ENCODE measurements around the gene SLC2A6.

The SLC2A6 gene

GRCh38 chr9:133478851-133479711 lies at the start of gene SLC2A6:
Gene SLC2A6, minus strand, starts transcription at chr9:133479099. Its CDS starts 40 bp downstream, at chr9:133479059.
- Histone ChIP-seq H3K9me3 (ENCODE audit: control insufficient read depth, low read length) (no peaks in the 10 kb centered on the region), H3K36me3 (ENCODE audit: control insufficient read depth, insufficient read depth, low read length) (no peaks in the 10 kb centered on the region), H3K4me3 (ENCODE audit: low read length) (peak within 1 kb of the TSS; percentile 31), H3K27me3 (ENCODE audit: control insufficient read depth, insufficient read depth, low read length) (peaks cover 2% of the 10 kb centered on the region), H3K9ac (ENCODE audit: low read length) (peak within 1 kb of the TSS; percentile 43), H3K4me1 (ENCODE audit: control insufficient read depth, insufficient read depth, low read length) (peaks cover 17% of the 10 kb centered on the region)

- Histone ChIP-seq H3K4me3 (ENCODE audit: low read length) (no peak overlapping the region), H3K4me1 (ENCODE audit: control insufficient read depth, insufficient read depth, low read length) (peaks cover 4% of the 10 kb centered on the region), H3K9ac (ENCODE audit: low read length) (no peak overlapping the region)
These were observed 49.3 kb upstream of the SLC2A6 start for GRCh38 chr9:133528001-133528875.

DNA sequence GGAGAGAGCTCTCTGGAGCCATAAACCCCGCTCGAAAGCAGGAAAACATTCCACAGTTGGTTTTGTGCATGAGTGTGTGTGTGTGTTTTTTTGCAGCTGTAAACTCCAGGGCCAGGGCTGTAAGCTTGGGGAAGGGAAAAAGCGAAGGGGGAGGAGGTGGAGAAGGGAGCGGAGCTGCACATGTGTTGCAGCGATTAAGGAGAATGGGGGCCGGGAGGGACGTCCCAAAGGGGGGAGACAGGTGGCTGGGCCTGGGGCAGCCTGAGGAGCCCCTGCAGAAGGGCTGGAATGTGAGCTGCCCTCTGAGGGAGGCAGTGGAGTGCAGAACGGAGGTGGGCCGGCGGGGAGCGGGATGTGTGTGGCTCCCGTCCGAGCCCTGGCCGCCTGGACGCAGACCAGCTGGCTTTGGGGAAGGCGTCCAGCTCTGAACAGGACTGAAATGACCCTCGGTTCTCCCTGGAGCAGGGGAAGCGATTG lies 48.6 kb upstream of the SLC2A6 start:
- H3K36me3 ChIP-seq (ENCODE audit: control insufficient read depth, insufficient read depth, low read length), result no peaks in the 10 kb centered on the region
- peaks cover 3% of the 10 kb centered on the region for H3K27me3 ChIP-seq (ENCODE audit: control insufficient read depth, insufficient read depth, low read length)
- no peaks in the 10 kb centered on the region for H3K9me3 ChIP-seq (ENCODE audit: control insufficient read depth, low read length)
- H3K4me1 ChIP-seq (ENCODE audit: control insufficient read depth, insufficient read depth, low read length), result peaks cover 8% of the 10 kb centered on the region
- H3K4me3 ChIP-seq (ENCODE audit: low read length), result no peak overlapping the region
- no peak overlapping the region for H3K9ac ChIP-seq (ENCODE audit: low read length)

More at GRCh38 chr9:133528001-133528875, 49.3 kb upstream of the SLC2A6 start:
- H3K9me3 ChIP-seq (ENCODE audit: control insufficient read depth, low read length), result no peaks in the 10 kb centered on the region
- peaks cover 10% of the 10 kb centered on the region for H3K27me3 ChIP-seq (ENCODE audit: control insufficient read depth, insufficient read depth, low read length)
- no peaks in the 10 kb centered on the region for H3K36me3 ChIP-seq (ENCODE audit: control insufficient read depth, insufficient read depth, low read length)

- peaks cover 13% of the 10 kb centered on the region for H3K4me1 ChIP-seq (ENCODE audit: control insufficient read depth, insufficient read depth, low read length)
- no peak overlapping the region for H3K9ac ChIP-seq (ENCODE audit: low read length)
- no peaks in the 10 kb centered on the region for H3K36me3 ChIP-seq (ENCODE audit: control insufficient read depth, insufficient read depth, low read length)
- H3K27me3 ChIP-seq (ENCODE audit: control insufficient read depth, insufficient read depth, low read length), result peaks cover 3% of the 10 kb centered on the region
- H3K9me3 ChIP-seq (ENCODE audit: control insufficient read depth, low read length), result no peaks in the 10 kb centered on the region
- no peak overlapping the region for H3K4me3 ChIP-seq (ENCODE audit: low read length)
These were observed 47.9 kb upstream of the SLC2A6 start for GRCh38 chr9:133526721-133527321.

DNA sequence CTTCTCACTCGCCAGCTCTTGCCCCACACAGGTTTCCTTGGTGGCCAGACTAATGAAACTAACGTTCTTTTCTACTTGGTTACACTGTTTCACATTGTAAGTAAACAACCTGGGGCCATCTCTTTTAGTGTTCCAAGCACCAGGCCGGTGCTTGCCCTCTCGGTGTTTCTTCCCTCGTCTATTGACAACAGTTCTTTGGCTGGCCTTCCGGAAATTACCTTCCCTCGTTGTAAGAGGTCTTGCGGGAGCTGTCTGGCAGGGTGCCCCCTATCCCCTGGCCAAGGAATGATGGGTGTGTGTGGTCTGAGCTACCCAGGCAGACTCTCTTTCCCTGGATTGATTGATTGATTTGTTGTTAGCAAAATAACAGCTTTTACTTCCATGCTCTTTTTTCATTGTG lies 46.8 kb upstream of the SLC2A6 start:
- Histone ChIP-seq H3K4me3 (ENCODE audit: low read length) (no peak overlapping the region), H3K27me3 (ENCODE audit: control insufficient read depth, insufficient read depth, low read length) (peaks cover 3% of the 10 kb centered on the region), H3K36me3 (ENCODE audit: control insufficient read depth, insufficient read depth, low read length) (no peaks in the 10 kb centered on the region), H3K4me1 (ENCODE audit: control insufficient read depth, insufficient read depth, low read length) (peaks cover 13% of the 10 kb centered on the region), H3K9ac (ENCODE audit: low read length) (no peak overlapping the region), H3K9me3 (ENCODE audit: control insufficient read depth, low read length) (no peaks in the 10 kb centered on the region)

- peaks cover 13% of the 10 kb centered on the region for H3K4me1 ChIP-seq (ENCODE audit: control insufficient read depth, insufficient read depth, low read length)
- no peak within 1 kb of the TSS for H3K9ac ChIP-seq (ENCODE audit: low read length)
- H3K27me3 ChIP-seq (ENCODE audit: control insufficient read depth, insufficient read depth, low read length), result peaks cover 3% of the 10 kb centered on the region
These were observed 45.9 kb upstream of the SLC2A6 start, which contains the start of gene MYMK for GRCh38 chr9:133524679-133525228. Gene MYMK, minus strand, starts transcription at chr9:133524959. Its CDS starts 115 bp downstream, at chr9:133524844.

DNA sequence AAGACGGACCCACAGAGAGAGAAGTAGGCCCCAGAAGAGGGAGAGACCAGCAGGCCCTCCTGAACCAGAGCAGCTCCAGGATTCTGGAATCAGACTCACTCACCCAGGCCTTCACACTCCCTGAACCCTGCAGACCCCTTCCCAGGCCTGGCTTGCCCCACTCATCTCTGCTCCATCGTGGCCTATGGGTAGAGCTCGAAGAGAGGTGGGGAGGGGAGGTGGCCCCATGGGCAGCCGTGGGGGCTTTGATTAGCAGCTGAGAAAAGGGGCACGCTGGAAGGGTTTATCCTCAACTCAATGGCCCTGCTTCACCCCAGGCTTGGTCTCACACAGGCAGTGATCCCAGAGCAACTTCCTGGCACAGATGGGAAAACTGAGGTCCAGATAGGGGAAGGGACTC lies 45.2 kb upstream of the SLC2A6 start:
- H3K9ac ChIP-seq (ENCODE audit: low read length), result no peak overlapping the region
- H3K4me3 ChIP-seq (ENCODE audit: low read length), result no peak overlapping the region
- peaks cover 1% of the 10 kb centered on the region for H3K27me3 ChIP-seq (ENCODE audit: control insufficient read depth, insufficient read depth, low read length)
- no peaks in the 10 kb centered on the region for H3K36me3 ChIP-seq (ENCODE audit: control insufficient read depth, insufficient read depth, low read length)
- peaks cover 13% of the 10 kb centered on the region for H3K4me1 ChIP-seq (ENCODE audit: control insufficient read depth, insufficient read depth, low read length)
- H3K9me3 ChIP-seq (ENCODE audit: control insufficient read depth, low read length), result no peaks in the 10 kb centered on the region

More at GRCh38 chr9:133524679-133525228, 45.9 kb upstream of the SLC2A6 start, which contains the start of gene MYMK:
- Histone ChIP-seq H3K9me3 (ENCODE audit: control insufficient read depth, low read length) (no peaks in the 10 kb centered on the region), H3K4me3 (ENCODE audit: low read length) (no peak within 1 kb of the TSS), H3K36me3 (ENCODE audit: control insufficient read depth, insufficient read depth, low read length) (no peaks in the 10 kb centered on the region)

GRCh38 chr9:133523106-133523505 lies 44.2 kb upstream of the SLC2A6 start:
- Histone ChIP-seq H3K27me3 (ENCODE audit: control insufficient read depth, insufficient read depth, low read length) (no peaks in the 10 kb centered on the region), H3K9ac (ENCODE audit: low read length) (no peak overlapping the region), H3K4me1 (ENCODE audit: control insufficient read depth, insufficient read depth, low read length) (peaks cover 13% of the 10 kb centered on the region), H3K4me3 (ENCODE audit: low read length) (no peak overlapping the region), H3K36me3 (ENCODE audit: control insufficient read depth, insufficient read depth, low read length) (no peaks in the 10 kb centered on the region), H3K9me3 (ENCODE audit: control insufficient read depth, low read length) (no peaks in the 10 kb centered on the region)

GRCh38 chr9:133522073-133522910 lies 43.4 kb upstream of the SLC2A6 start:
- H3K27me3 ChIP-seq (ENCODE audit: control insufficient read depth, insufficient read depth, low read length), result no peaks in the 10 kb centered on the region
- no peak overlapping the region for H3K9ac ChIP-seq (ENCODE audit: low read length)
- no peaks in the 10 kb centered on the region for H3K36me3 ChIP-seq (ENCODE audit: control insufficient read depth, insufficient read depth, low read length)
- no peaks in the 10 kb centered on the region for H3K9me3 ChIP-seq (ENCODE audit: control insufficient read depth, low read length)
- H3K4me3 ChIP-seq (ENCODE audit: low read length), result no peak overlapping the region
- peaks cover 13% of the 10 kb centered on the region for H3K4me1 ChIP-seq (ENCODE audit: control insufficient read depth, insufficient read depth, low read length)

DNA sequence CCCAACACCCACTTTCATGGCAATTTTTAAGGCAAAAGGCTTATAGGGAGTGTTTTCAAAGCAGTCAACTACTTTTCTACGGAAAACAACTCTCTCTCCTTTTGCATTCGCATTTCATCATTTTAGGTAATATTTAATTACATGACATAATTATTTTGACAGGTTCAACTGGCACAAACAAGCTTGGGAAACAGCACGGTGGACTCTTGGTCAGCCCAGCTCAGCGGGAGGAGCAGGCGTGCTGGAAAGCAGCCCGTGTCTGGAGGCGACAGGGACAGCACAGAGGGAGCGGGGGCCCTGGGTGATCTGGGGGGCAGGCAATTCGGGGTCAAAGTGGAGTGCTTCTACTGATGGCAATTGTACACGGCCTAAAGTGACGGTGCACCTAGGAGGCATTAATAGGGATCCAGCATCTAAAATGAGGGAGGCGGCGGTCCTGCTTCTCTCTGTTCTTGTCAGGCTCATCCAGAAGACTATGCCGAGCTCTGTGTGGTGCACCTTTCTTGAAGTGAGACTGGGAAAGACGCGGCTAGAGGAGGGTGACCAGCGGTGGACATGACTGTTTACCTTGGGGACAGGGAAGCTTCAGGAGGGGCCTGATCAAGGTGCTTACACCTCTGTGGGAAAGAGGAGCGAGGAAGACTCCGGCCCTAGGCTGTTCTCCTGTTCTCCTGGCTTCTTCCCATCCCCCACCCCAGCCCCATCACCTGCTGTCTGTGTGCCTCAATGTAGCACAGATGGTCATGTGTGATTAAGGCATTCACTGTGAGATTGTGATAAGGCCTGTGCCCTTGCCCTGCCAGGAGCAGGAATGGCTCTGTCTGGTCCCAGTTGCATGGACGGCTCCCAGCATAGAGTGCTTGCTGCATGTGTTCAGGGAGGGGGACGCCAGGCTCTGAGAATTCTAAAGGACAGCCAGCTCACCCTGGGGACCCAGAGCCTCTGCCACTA lies 42.5 kb upstream of the SLC2A6 start:
- Histone ChIP-seq H3K4me3 (ENCODE audit: low read length) (no peak overlapping the region), H3K36me3 (ENCODE audit: control insufficient read depth, insufficient read depth, low read length) (no peaks in the 10 kb centered on the region), H3K4me1 (ENCODE audit: control insufficient read depth, insufficient read depth, low read length) (peaks cover 13% of the 10 kb centered on the region), H3K27me3 (ENCODE audit: control insufficient read depth, insufficient read depth, low read length) (no peaks in the 10 kb centered on the region), H3K9me3 (ENCODE audit: control insufficient read depth, low read length) (no peaks in the 10 kb centered on the region), H3K9ac (ENCODE audit: low read length) (no peak overlapping the region)
